SJCRH30 (cell line): ENCODE results near the gene TMEM95. TPM values are rescaled to one million over a fixed set of nuclear protein-coding genes. Genes with fewer than 3 reads are reported as not detected.
A peak's percentile ranks its signal among the peaks of the same experiment; 100 is the strongest.
"Not testable (repeated sequence)": the region's sequence is repeated elsewhere in the genome, so short reads cannot be mapped to it uniquely, and the experiment has no call there.

ENCODE experiments used
- DNase-seq, 2 experiments: peaks; one replicate each; pipeline ENCODE4 v3.0.0-alpha.2; 2015 to 2020
- H3K27ac ChIP-seq: fragments of 250-450 bp; sonication (Bioruptor Pico); 2 replicates; pipeline ENCODE4 v1.5.1; 2020; ENCODE audit warnings: mild to moderate bottlenecking, moderate library complexity
- H3K27me3 ChIP-seq: fragments of 250-450 bp; sonication (Bioruptor Pico); 2 replicates; pipeline ENCODE4 v1.5.1; 2020; ENCODE audit warnings: mild to moderate bottlenecking, moderate library complexity
- H3K36me3 ChIP-seq: fragments of 250-450 bp; sonication (Bioruptor Pico); 2 replicates; pipeline ENCODE4 v1.5.1; 2020; ENCODE audit warnings: mild to moderate bottlenecking, moderate library complexity
- H3K4me1 ChIP-seq: fragments of 250-450 bp; sonication (Bioruptor Pico); 2 replicates; pipeline ENCODE4 v1.5.1; 2020; ENCODE audit warnings: mild to moderate bottlenecking, moderate library complexity
- H3K4me3 ChIP-seq: fragments of 250-450 bp; sonication (Bioruptor Pico); 2 replicates; pipeline ENCODE4 v1.5.1; 2020; ENCODE audit warnings: mild to moderate bottlenecking, moderate library complexity
- H3K9me3 ChIP-seq: fragments of 250-450 bp; sonication (Bioruptor Pico); replicated peaks from 2 replicates; pipeline ENCODE4 v1.5.1; 2020; ENCODE audit warnings: mild to moderate bottlenecking, moderate library complexity
- total RNA-seq: library from RNA; depleted of rRNA; stranded (reverse); fragments of >200 nt; shearing (Covaris generic); gene quantifications from 2 replicates; pipeline ENCODE4 v1.2.3, GENCODE V29; 2014

Gene TMEM95
- total RNA-seq, 1 experiment from 2014 or later: not detected

GRCh38 chr17:7329997-7330637, 24.8 kb upstream of the TMEM95 start:
- H3K27ac ChIP-seq: peak overlapping the region; percentile 55
- H3K36me3 ChIP-seq: no peaks in the 10 kb centered on the region
- peak; percentile 84 for DNase-seq
- peak overlapping the region; percentile 69 for H3K4me3 ChIP-seq
- H3K27me3 ChIP-seq: no peaks in the 10 kb centered on the region
- H3K9me3 ChIP-seq: no peaks in the 10 kb centered on the region
- peaks cover 2% of the 10 kb centered on the region; the same call in 1 of the 2 replicates for H3K4me1 ChIP-seq

- Histone ChIP-seq H3K27ac (peak overlapping the region; percentile 55), H3K27me3 (no peaks in the 10 kb centered on the region), H3K4me3 (peak overlapping the region; percentile 69), H3K4me1 (peaks cover 2% of the 10 kb centered on the region; the same call in 1 of the 2 replicates), H3K36me3 (no peaks in the 10 kb centered on the region), H3K9me3 (no peaks in the 10 kb centered on the region)
- DNase-seq: no peak
Observed at GRCh38 chr17:7330638-7331015, 24.3 kb upstream of the TMEM95 start.

- no peak overlapping the region for H3K4me3 ChIP-seq
- H3K4me1 ChIP-seq: peaks cover 2% of the 10 kb centered on the region; the same call in 1 of the 2 replicates
- no peak for DNase-seq
- H3K9me3 ChIP-seq: no peaks in the 10 kb centered on the region
- no peaks in the 10 kb centered on the region for H3K27me3 ChIP-seq
- H3K36me3 ChIP-seq: no peaks in the 10 kb centered on the region
- no peak overlapping the region for H3K27ac ChIP-seq
Observed at GRCh38 chr17:7332111-7332510, 22.8 kb upstream of the TMEM95 start.

GRCh38 chr17:7332600-7333069, 22.3 kb upstream of the TMEM95 start:
- H3K9me3 ChIP-seq, DNase-seq, H3K27me3 ChIP-seq, H3K4me1 ChIP-seq, H3K27ac ChIP-seq, H3K36me3 ChIP-seq, H3K4me3 ChIP-seq: not testable (repeated sequence)

GRCh38 chr17:7334938-7335538, 19.9 kb upstream of the TMEM95 start:
- no peaks in the 10 kb centered on the region for H3K9me3 ChIP-seq
- no peak overlapping the region for H3K4me3 ChIP-seq
- no peaks in the 10 kb centered on the region for H3K36me3 ChIP-seq
- peaks cover 2% of the 10 kb centered on the region; the same call in 1 of the 2 replicates for H3K4me1 ChIP-seq
- no peak for DNase-seq
- H3K27me3 ChIP-seq: no peaks in the 10 kb centered on the region
- H3K27ac ChIP-seq: no peak overlapping the region

GRCh38 chr17:7335765-7336164, 19.2 kb upstream of the TMEM95 start:
- not testable (repeated sequence) for H3K4me3 ChIP-seq, H3K4me1 ChIP-seq, H3K27me3 ChIP-seq, H3K27ac ChIP-seq, DNase-seq, H3K36me3 ChIP-seq, H3K9me3 ChIP-seq

GRCh38 chr17:7336240-7337175, 18.4 kb upstream of the TMEM95 start, which contains the start of gene ACAP1:
Gene ACAP1, plus strand, starts transcription at chr17:7336529. Its CDS starts 206 bp downstream, at chr17:7336735.
- Histone ChIP-seq H3K36me3 (no peaks in the 10 kb centered on the region), H3K9me3 (no peaks in the 10 kb centered on the region), H3K4me1 (no peaks in the 10 kb centered on the region), H3K27me3 (no peaks in the 10 kb centered on the region), H3K27ac (no peak within 1 kb of the TSS), H3K4me3 (no peak within 1 kb of the TSS)
- DNase-seq: no peak

GRCh38 chr17:7337600-7337999, 17.4 kb upstream of the TMEM95 start:
- H3K4me3 ChIP-seq, H3K4me1 ChIP-seq, H3K36me3 ChIP-seq, H3K27ac ChIP-seq, DNase-seq, H3K27me3 ChIP-seq, H3K9me3 ChIP-seq: not testable (repeated sequence)

- Histone ChIP-seq H3K36me3 (no peaks in the 10 kb centered on the region), H3K27ac (no peak overlapping the region), H3K27me3 (no peaks in the 10 kb centered on the region), H3K4me3 (no peak overlapping the region), H3K9me3 (no peaks in the 10 kb centered on the region), H3K4me1 (no peaks in the 10 kb centered on the region)
- no peak for DNase-seq
Observed at GRCh38 chr17:7340179-7340578, 14.8 kb upstream of the TMEM95 start.

GRCh38 chr17:7341842-7342241, 13.1 kb upstream of the TMEM95 start:
- H3K4me1 ChIP-seq: no peaks in the 10 kb centered on the region
- no peak for DNase-seq

GRCh38 chr17:7343250-7343649, 11.7 kb upstream of the TMEM95 start:
- H3K27me3 ChIP-seq: no peaks in the 10 kb centered on the region
- H3K4me3 ChIP-seq: no peak overlapping the region
- DNase-seq: no peak
- no peaks in the 10 kb centered on the region for H3K36me3 ChIP-seq
- no peak overlapping the region for H3K27ac ChIP-seq
- H3K9me3 ChIP-seq: no peaks in the 10 kb centered on the region
- no peaks in the 10 kb centered on the region for H3K4me1 ChIP-seq

More at GRCh38 chr17:7341842-7342241, 13.1 kb upstream of the TMEM95 start:
- Histone ChIP-seq H3K4me3 (no peak overlapping the region), H3K27ac (no peak overlapping the region), H3K36me3 (no peaks in the 10 kb centered on the region), H3K9me3 (no peaks in the 10 kb centered on the region), H3K27me3 (no peaks in the 10 kb centered on the region)

- DNase-seq: no peak
- Histone ChIP-seq H3K9me3 (no peaks in the 10 kb centered on the region), H3K36me3 (no peaks in the 10 kb centered on the region), H3K4me1 (peaks cover 6% of the 10 kb centered on the region; the same call in 1 of the 2 replicates), H3K27ac (no peak overlapping the region), H3K4me3 (no peak overlapping the region), H3K27me3 (no peaks in the 10 kb centered on the region)
Observed at GRCh38 chr17:7346761-7347614, 8.0 kb upstream of the TMEM95 start.

GRCh38 chr17:7347630-7348477, 7.1 kb upstream of the TMEM95 start:
- H3K27ac ChIP-seq: no peak overlapping the region
- H3K27me3 ChIP-seq: no peaks in the 10 kb centered on the region
- H3K4me1 ChIP-seq: peaks cover 11% of the 10 kb centered on the region; the same call in 1 of the 2 replicates
- H3K36me3 ChIP-seq: no peaks in the 10 kb centered on the region
- H3K4me3 ChIP-seq: no peak overlapping the region
- no peaks in the 10 kb centered on the region for H3K9me3 ChIP-seq
- DNase-seq: no peak
